Thyroid gland (tissue), 4 donors: ENCODE measurements around the gene FEN1.
A peak's percentile ranks its signal among the peaks of the same experiment; 100 is the strongest.

Source experiments
- CTCF ChIP-seq, 6 experiments: fragments of 200-600 bp in 3 of 6; fragments of 450-650 bp in 3 of 6; sonication (generic) in 3 of 6; IDR thresholded peaks; one replicate each; pipeline ENCODE4 v1.5.1; 2016 to 2019; ENCODE audit warnings: antibody characterized with exemption in 6 of 6, mild to moderate bottlenecking in 2 of 6, inconsistent platforms in 1 of 6, moderate library complexity in 1 of 6
- POLR2A ChIP-seq, 2 donors: fragments of 450-650 bp; IDR thresholded peaks; one replicate each; pipeline ENCODE4 v1.6.1; 2017; ENCODE audit warnings: antibody characterized with exemption in 2 of 2, mild to moderate bottlenecking in 2 of 2, moderate library complexity in 1 of 2

GRCh38 chr11:61752117-61752924, 40.4 kb upstream of the FEN1 start, which contains the start of gene MYRF:
- peak in 3 of 6 experiments; percentile 58 to 74 (median 60) for TF ChIP-seq CTCF (IDR thresholded peaks at IDR 0.05)
- TF ChIP-seq POLR2A (IDR thresholded peaks at IDR 0.05): no peak
